GM12873 (cell line): ENCODE results near the gene TRIP13.

Source experiments
- TF ChIP-seq, protein P1 (sequence below): IDR thresholded peaks from 2 replicates; pipeline ENCODE4 v1.5.1; 2012; ENCODE audit warnings: low read depth, mild to moderate bottlenecking, moderate library complexity, low read length, control low read depth; ENCODE audit not compliant: insufficient read depth; ENCODE audit errors: missing control alignments

Gene TRIP13

DNA sequence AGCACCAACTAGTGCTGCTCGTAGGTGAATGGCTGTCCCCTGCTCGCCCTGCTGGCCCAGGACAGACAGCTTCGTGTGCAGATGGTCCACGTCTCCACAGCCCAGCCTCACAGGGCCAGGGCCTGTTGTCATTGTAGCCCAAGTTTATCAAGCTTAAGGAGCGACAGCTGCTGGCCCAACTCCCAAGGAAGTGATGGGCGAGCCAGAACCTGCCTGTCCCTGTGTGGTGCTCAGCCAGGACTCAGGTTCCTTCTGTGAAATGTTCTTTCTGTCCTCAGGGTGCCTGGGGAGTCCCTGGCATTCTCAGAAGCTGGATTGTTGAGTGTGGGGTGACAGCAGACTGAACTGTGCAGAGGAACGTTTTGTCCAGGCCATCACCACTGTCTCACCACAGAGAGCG, 16.4 kb downstream of the TRIP13 start:
- TF ChIP-seq, protein P1, sequence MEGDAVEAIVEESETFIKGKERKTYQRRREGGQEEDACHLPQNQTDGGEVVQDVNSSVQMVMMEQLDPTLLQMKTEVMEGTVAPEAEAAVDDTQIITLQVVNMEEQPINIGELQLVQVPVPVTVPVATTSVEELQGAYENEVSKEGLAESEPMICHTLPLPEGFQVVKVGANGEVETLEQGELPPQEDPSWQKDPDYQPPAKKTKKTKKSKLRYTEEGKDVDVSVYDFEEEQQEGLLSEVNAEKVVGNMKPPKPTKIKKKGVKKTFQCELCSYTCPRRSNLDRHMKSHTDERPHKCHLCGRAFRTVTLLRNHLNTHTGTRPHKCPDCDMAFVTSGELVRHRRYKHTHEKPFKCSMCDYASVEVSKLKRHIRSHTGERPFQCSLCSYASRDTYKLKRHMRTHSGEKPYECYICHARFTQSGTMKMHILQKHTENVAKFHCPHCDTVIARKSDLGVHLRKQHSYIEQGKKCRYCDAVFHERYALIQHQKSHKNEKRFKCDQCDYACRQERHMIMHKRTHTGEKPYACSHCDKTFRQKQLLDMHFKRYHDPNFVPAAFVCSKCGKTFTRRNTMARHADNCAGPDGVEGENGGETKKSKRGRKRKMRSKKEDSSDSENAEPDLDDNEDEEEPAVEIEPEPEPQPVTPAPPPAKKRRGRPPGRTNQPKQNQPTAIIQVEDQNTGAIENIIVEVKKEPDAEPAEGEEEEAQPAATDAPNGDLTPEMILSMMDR, result no peak

DNA sequence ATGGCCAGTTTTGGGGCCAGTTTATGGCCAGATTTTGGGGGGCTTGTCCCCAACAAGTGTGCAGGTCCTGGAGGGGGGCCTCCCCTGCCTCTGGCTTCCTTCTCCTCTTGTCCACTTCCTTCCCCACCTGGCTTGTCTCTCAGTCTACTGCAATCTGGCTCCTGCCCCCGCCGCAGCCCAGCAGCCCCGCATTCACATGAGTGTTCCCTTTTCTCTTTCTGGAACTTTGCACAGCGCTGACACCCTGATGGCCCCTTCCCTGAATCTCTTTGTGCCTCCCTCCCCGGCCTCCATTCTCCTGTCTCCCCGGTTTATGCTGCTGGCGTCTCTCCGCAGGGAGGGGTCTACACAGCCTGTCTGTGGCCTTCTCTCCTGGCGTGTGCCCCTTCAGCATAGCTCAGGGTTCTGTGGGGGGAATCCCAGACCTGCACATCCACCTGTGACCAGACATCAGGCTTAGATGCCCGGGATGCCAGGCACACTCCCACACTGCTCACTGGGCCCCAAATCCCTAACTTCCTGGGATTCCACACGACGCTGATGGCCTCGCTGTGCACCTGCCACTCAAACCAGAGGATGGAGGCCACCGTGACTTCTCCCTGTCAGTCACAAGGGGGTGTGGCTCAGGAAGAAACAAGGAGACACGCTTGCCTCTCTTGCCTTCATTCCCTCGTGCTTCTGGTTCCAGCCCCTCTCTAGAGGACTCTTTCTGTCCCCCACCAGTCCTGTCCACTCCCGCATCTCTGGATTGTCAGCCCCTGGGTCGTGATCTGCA, 17.5 kb downstream of the TRIP13 start:
- TF ChIP-seq, protein P1, result no peak

GRCh38 chr5:910769-911160, 18.1 kb downstream of the TRIP13 start:
- TF ChIP-seq, protein P1, result no peak

DNA sequence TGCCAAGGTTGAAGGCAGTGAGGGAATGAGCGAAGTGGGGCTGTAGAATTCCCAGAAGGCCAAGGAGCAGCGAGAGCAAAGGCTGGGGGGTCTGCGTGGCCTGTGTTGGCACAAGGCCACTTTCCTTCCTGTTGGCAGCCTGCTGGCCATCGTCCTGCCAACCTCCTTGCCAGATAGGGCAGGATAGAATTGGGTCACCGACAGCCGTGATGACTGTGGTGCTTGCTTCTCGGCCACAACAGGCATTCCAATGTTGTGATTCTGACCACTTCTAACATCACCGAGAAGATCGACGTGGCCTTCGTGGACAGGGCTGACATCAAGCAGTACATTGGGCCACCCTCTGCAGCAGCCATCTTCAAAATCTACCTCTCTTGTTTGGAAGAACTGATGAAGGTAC, 18.9 kb downstream of the TRIP13 start:
- TF ChIP-seq, protein P1, result no peak

GRCh38 chr5:912280-913091, 19.8 kb downstream of the TRIP13 start:
- TF ChIP-seq, protein P1, result peak; percentile 20

GRCh38 chr5:914174-914573, 21.5 kb downstream of the TRIP13 start:
- TF ChIP-seq, protein P1, result no peak

DNA sequence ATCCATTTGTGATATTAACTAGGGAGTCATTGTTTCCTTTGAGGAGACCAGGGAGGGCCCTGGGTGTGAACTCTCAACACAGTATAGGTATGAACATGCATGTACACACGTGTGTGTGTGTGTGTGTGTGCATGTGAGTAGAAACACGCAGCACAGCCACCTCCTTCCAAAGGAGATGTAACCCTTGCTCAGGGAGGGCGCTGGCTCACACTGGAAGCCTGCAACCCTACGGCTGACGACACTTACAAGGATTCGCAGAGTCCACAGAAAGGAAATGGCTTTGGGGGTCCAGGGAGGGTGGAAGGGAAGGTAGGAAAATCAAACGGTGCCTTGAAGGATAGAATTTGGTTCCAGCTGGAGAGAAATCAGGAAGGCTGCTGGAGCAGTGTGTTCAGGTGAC, 21.9 kb downstream of the TRIP13 start:
- TF ChIP-seq, protein P1, result no peak
